Testis (tissue), 2 donors: ENCODE results near the gene TRAK2.

Source experiments
- POLR2A ChIP-seq: fragments of 450-650 bp; IDR thresholded peaks from one replicate; pipeline ENCODE4 v1.6.1; 2017; ENCODE audit warnings: antibody characterized with exemption, mild to moderate bottlenecking, moderate library complexity
- TF ChIP-seq, protein P1 (sequence below), 3 experiments: fragments of 450-650 bp in 2 of 3; fragments of 200-600 bp in 1 of 3; sonication (generic) in 1 of 3; IDR thresholded peaks; one replicate each; pipeline ENCODE4 v1.5.1; 2016 to 2019; ENCODE audit warnings: antibody characterized with exemption in 3 of 3, mild to moderate bottlenecking in 2 of 3, moderate library complexity in 1 of 3

DNA sequence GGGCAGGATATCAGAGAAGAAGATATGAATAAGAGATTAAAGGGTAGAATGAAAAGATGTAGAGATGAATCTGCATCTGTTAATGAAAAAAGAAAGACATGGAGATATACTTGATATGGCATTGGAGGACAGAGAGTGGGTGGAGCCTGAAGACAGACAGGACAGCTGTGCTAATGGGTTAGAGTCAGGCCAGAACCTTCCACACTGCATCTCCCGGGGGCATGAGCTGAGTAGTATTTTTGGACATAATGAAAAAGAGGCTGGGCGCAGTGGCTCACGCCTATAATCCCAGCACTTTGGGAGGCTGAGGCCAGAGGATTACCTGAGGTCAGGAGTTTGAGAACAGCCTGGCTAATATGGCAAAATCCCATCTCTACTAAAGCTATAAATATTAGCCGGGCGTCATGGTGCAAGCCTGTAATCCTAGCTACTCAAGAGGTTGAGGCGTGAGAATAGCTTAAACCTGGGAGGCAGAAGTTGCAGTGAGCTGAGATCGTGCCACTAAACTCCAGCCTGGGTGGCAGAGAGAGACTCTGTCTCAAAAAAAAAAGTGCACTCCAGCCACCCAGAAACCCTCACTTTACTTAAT is 105.5 kb downstream of the TRAK2 start:
- TF ChIP-seq, protein P1, sequence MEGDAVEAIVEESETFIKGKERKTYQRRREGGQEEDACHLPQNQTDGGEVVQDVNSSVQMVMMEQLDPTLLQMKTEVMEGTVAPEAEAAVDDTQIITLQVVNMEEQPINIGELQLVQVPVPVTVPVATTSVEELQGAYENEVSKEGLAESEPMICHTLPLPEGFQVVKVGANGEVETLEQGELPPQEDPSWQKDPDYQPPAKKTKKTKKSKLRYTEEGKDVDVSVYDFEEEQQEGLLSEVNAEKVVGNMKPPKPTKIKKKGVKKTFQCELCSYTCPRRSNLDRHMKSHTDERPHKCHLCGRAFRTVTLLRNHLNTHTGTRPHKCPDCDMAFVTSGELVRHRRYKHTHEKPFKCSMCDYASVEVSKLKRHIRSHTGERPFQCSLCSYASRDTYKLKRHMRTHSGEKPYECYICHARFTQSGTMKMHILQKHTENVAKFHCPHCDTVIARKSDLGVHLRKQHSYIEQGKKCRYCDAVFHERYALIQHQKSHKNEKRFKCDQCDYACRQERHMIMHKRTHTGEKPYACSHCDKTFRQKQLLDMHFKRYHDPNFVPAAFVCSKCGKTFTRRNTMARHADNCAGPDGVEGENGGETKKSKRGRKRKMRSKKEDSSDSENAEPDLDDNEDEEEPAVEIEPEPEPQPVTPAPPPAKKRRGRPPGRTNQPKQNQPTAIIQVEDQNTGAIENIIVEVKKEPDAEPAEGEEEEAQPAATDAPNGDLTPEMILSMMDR (IDR thresholded peaks at IDR 0.05): no peak
- TF ChIP-seq POLR2A: no peak
